GM10847 (cell line): Measurements from ENCODE around the gene ESRRG.

Experiments
- POLR2A ChIP-seq: IDR thresholded peaks from 2 replicates; pipeline ENCODE4 v1.6.1; 2011; ENCODE audit not compliant: insufficient read length; ENCODE audit errors: extremely low read depth

ESRRG gene

DNA sequence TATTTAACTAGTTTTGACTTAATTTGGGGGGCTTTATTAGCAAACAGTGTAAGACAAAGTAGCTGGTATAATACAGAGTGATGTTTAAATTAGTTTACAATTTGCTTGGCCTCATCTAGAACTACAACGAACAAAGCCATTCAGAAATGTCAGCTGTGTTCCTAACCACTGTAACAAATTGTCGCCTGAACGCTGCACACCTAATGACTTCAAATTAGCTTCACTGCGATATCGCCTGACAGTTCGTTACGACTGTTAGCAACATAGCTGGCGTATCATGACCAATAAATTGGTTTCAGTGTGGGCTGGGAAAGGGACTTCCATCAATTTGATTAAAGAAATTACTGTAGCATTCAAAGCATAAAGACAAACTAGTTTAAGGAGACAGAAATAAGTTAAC lies 160.1 kb downstream of the ESRRG start:
- TF ChIP-seq POLR2A = no peak

DNA sequence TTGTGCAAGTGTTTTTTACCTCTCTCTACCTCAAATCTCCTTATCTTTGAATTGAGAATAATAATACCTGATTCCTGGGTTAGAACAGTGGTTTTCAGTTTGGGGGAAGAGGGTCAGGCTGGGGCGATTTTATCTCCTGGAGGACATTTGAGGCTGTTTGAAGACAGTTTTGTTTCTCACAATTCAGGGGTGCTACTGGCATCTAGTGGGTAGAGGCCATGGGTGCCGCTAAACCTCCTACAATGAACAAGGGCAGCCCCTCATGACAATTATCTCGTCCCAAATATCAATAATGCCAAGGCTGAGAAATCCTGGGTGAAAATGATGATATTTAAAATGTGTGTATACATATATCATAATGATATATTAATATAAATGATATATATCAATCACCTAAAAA lies 160.8 kb downstream of the ESRRG start:
- no peak for TF ChIP-seq POLR2A

DNA sequence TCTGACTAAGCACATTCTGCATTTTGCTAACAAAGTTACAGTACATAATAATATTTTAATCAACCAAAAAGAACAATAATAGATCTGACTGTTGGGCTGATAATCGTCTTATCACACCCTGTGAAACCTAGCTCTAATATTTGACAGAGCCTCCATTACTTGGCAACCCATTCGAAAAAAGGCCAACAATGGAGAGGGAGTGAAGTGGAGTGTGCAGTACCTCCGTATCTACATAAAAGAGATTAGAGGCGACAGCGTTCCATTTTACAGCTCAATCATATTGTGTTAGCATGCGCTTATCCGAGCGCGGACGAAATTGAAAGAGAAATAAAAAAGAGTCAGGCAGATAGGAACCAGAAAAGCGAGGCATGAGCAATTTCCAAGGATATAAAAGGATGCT lies 162.7 kb downstream of the ESRRG start:
- no peak for TF ChIP-seq POLR2A

GRCh38 chr1:216559359-216559758 lies 163.9 kb downstream of the ESRRG start:
- no peak for TF ChIP-seq POLR2A

GRCh38 chr1:216555653-216556052 lies 167.6 kb downstream of the ESRRG start:
- TF ChIP-seq POLR2A = no peak

DNA sequence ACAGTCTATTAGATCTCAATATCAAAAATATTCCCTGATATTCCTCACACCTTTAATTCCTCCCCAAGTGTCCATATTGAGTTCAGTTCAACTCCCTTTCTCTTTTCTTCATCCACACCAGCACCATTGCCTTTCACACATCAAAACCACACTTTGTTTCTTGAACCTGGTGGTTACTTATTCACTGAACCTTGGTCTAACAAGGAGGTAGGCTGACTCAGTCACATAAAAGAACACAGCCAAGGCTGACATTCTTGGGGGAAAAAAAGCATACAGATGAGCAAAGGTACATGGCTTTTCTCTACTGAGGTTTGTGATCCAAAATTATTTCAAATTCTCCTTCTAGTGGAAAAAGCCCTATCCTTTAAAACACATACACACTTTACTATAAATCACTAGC lies 168.3 kb downstream of the ESRRG start:
- no peak for TF ChIP-seq POLR2A

DNA sequence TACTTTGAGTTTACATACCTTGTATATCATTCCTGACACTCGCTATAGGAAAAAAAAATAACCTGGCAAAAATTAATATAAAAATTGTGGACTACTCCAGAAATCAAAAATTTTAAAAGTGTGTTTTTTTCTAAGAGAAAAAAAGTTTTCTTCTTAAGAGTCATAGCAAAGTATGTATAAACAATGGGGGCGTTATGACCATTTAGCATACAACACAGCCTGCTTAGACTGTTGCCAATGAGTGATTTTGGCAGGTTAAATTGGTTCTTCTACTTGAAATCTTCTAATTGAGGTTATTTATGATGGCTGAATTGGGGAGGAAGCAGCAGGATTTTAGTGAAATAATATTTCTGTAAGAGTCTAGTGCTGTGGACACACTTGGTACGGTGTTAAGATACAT lies 169.5 kb downstream of the ESRRG start:
- no peak for TF ChIP-seq POLR2A

GRCh38 chr1:216553040-216553439 lies 170.2 kb downstream of the ESRRG start:
- TF ChIP-seq POLR2A = no peak

DNA sequence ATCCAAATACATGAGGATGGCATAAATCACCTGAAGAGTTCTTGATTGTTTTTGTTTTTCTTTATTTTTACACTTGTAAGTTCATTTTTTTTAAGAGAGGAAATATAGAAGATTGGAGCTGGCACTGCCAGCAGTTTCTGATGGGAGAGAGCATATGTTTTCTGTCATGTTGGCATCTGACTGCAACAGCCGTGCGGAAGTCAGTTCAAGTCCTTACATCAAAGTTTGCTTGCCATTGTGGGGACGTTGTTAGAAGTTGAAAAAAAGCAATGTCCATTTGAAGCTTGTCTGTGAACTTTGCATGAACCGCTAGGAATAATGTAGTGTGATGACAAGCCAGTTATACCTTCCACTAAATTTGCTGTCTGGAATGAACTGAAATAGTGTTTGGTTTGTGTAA lies 173.4 kb downstream of the ESRRG start:
- no peak for TF ChIP-seq POLR2A

- no peak for TF ChIP-seq POLR2A
Observed at GRCh38 chr1:216542741-216543140, 180.5 kb downstream of the ESRRG start.

DNA sequence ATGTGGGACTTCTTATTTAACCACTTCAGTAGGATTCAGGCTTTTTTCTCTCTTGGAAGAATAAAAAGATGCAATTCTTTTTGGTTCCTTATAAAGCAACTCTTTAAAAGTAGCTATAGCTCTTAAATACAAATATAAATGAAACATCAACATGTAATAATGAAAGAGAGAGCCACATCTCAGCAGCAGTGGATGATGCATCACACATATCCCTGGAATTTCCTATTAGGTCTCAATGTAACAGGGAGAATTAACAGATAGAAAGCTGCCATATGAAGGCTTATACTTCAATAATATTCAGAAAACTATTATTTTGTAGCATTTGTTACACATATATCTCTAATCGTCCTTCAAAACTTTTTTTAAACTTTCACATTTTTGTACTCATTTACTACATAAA lies 181.0 kb downstream of the ESRRG start:
- TF ChIP-seq POLR2A = no peak

- no peak for TF ChIP-seq POLR2A
Observed at GRCh38 chr1:216535751-216536150, 187.5 kb downstream of the ESRRG start.

DNA sequence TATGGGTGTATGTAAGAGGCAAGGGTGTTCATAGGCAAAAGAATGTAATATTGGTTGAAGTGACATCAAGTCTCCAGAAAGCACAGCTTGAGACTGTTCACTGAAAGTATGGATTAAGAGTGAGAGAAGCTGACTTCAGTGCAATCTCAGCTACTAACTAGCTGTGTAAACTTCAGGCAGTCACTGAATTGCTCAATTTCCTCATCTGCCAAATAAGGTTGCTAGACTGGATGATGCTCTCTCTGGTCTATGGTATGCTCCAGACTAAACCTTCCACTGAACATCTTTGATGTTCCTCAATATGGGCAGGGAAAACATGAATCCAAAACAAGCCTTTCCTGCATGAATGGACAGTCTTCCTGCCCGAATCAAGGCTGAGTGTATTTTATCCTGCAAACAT lies 188.2 kb downstream of the ESRRG start:
- no peak for TF ChIP-seq POLR2A

GRCh38 chr1:216533776-216534175 lies 189.5 kb downstream of the ESRRG start:
- TF ChIP-seq POLR2A = no peak

DNA sequence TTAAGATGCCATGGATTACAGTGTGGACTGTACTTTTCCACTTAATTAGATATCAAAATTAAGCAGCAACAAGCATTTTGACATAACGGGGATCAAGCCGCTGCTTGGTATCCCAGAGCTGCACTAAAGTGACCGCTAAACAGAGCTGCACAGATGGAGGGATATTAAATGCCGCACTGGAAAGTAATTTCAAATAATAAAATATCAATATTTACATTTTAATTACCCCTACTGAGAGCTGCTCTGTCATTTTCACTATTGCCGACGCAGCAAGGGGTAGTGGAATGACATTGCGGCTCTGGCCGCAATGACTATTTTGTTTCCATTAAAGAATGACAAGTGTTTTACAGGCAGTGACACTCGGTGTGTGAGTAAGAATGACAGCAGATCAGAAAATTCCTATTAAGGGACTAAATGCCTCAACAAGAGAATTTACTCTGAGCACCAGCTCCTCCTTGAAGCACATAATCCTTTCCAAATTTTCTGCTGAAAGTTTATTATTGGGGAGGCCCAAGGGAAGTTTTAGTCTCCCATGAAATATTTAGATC lies 190.9 kb downstream of the ESRRG start:
- no peak for TF ChIP-seq POLR2A

DNA sequence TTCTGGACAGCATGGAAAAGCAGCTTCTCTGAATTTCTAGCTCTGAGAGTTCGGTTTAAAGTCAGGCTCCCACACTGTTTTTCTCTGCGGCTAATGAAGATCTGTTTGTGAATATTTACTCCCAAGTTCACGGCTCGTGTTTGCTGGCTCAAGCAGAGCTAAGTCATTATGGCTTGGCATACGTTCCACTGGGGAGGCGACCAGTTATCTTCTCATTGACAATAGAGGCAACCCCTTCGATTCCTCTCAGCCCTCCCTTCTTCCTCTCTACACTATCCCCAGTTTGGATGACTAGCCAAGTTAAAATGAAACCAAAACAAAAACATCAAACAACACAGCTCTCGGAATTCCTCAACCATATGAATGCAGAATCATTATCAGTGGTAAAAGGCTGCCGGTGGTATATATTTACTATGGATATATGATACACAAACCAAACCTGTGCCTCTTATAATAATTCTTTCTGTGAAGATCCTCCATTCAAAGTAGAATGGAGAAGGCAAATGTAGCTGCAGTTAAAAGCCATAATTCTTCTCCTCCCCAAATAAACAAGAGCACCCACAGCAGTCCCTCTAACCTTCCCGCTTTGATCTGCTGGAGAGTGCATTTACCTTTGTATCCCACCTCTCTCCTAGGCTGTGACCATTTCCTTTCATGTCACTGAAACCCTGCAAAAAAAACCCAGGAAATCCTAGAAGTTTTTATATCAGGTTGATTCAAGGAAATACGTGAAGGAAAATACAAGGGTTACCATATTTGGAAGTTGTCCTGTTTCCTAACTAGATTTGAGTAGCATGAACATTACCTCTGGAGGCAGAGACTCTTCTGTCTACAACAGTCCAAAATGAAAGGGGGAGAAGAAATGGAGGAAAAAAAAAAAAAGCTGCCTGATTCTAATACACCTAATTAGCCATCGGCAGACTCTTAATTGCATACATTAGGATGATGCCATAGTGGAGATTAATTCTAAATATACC lies 191.7 kb downstream of the ESRRG start:
- TF ChIP-seq POLR2A = no peak

GRCh38 chr1:216528816-216529215 lies 194.4 kb downstream of the ESRRG start:
- no peak for TF ChIP-seq POLR2A
